ENCODE measurements around the gene MAZ. TPM values are rescaled to one million over a fixed set of nuclear protein-coding genes. Genes with fewer than 3 reads are reported as not detected.

The MAZ gene
- polyA plus RNA-seq, 1 donor = 236 TPM

DNA sequence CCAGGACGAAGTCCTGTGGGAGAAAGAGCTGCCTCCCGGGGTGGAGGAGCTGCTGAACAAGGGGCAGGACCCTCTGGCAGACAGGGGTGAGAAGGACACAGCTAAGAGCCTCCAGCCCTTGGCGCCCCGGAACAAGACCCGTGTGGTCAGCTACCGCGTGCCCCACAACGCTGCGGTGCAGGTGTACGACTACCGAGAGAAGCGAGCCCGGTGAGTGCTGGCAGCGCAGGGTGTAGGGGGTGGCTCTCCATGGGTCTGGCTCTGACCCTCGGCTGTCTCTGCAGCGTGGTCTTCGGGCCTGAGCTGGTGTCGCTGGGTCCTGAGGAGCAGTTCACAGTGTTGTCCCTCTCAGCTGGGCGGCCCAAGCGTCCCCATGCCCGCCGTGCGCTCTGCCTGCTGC, 35.3 kb downstream of the MAZ start:
- H3K36me3 ChIP-seq (ENCODE audit: control insufficient read depth, insufficient read depth, low read length) = peaks cover 86% of the 10 kb centered on the region
- WGBS (ENCODE audit: insufficient coverage, low lambda C conversion rate) = no CpG with 5 or more reads among the region's 23 CpGs

DNA sequence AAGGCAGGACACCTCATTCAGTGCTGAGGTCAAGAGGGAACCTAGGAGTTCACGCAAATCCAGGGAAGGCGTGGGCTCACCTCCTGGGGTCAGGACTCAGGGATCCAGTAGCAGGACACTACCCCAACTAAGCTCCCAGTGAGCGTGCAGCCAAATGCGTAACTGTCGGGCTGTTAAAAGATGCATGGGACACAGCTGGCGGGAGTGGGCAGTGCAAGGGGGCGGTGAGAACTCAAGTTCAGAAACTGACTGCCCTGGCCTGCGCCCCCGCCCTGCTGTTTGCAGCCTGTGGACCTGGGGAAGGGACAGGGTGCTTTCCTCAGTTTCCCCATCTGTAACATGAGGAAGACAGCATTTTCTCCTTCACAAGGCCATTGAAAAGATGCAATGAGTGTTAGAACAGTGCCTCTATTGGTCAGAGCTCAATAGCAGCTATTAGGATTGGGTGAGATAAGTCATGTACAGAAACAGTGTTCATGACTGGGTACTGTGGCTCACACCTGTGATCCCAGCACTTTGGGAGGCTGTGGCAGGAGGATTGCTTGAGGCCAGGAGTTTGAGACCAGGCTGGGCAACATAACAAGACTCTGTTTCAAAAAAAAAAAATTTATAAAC, 36.5 kb downstream of the MAZ start:
- H3K27ac ChIP-seq (ENCODE audit: low read length) = no peak overlapping the region
- no peaks in the 10 kb centered on the region for H3K9me3 ChIP-seq (ENCODE audit: control insufficient read depth, low read depth, low read length)
- no peaks in the 10 kb centered on the region for H3K27me3 ChIP-seq (ENCODE audit: control insufficient read depth, insufficient read depth, low read length)
- DNase-seq = no peak
- WGBS (ENCODE audit: insufficient coverage, low lambda C conversion rate) = no CpG with 5 or more reads among the region's 9 CpGs
- H3K4me1 ChIP-seq (ENCODE audit: control insufficient read depth, insufficient read depth, low read length) = no peaks in the 10 kb centered on the region
- H3K4me3 ChIP-seq (ENCODE audit: low read length) = no peak overlapping the region
- H3K36me3 ChIP-seq (ENCODE audit: control insufficient read depth, insufficient read depth, low read length) = peaks cover 88% of the 10 kb centered on the region

More for the DNA sequence above, 35.3 kb downstream of the MAZ start:
- DNase-seq = no peak
- Histone ChIP-seq H3K4me3 (ENCODE audit: low read length) (no peak overlapping the region), H3K27me3 (ENCODE audit: control insufficient read depth, insufficient read depth, low read length) (no peaks in the 10 kb centered on the region), H3K4me1 (ENCODE audit: control insufficient read depth, insufficient read depth, low read length) (no peaks in the 10 kb centered on the region), H3K9me3 (ENCODE audit: control insufficient read depth, low read depth, low read length) (no peaks in the 10 kb centered on the region), H3K27ac (ENCODE audit: low read length) (no peak overlapping the region)

GRCh38 chr16:29843931-29844330, 37.6 kb downstream of the MAZ start:
- Histone ChIP-seq H3K4me1 (ENCODE audit: control insufficient read depth, insufficient read depth, low read length) (no peaks in the 10 kb centered on the region), H3K4me3 (ENCODE audit: low read length) (no peak overlapping the region), H3K27ac (ENCODE audit: low read length) (no peak overlapping the region), H3K36me3 (ENCODE audit: control insufficient read depth, insufficient read depth, low read length) (peaks cover 80% of the 10 kb centered on the region), H3K27me3 (ENCODE audit: control insufficient read depth, insufficient read depth, low read length) (no peaks in the 10 kb centered on the region), H3K9me3 (ENCODE audit: control insufficient read depth, low read depth, low read length) (no peaks in the 10 kb centered on the region)
- no CpG with 5 or more reads among the region's 8 CpGs for WGBS (ENCODE audit: insufficient coverage, low lambda C conversion rate)
- no peak for DNase-seq

DNA sequence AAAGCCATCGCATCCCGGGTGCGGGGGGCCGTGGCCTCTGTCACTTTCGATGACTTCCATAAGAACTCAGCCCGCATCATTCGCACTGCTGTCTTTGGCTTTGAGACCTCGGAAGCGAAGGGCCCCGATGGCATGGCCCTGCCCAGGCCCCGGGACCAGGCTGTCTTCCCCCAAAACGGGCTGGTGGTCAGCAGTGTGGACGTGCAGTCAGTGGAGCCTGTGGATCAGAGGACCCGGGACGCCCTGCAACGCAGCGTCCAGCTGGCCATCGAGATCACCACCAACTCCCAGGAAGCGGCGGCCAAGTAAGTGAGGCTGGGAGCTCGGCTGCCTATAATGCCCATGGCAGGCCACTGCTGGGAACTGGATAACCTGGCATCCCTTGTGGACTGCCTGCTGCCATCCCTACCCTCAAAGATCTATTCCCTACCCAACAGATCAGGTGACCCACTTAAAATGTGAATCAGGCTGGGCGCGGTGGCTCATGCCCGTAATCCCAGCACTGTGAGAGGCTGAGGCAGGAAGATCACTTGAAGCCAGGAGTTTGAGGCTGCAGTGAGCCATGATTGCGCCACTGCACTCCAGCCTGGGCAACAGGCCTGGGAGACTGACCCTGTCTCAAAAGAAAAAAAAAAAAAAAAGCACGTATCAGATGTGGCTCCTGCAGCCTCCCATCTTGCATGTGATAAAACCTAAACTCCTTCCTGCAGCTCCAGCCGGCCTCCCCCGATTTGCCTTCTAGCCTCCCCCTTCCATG, 38.4 kb downstream of the MAZ start:
- no peak for DNase-seq
- Histone ChIP-seq H3K27me3 (ENCODE audit: control insufficient read depth, insufficient read depth, low read length) (no peaks in the 10 kb centered on the region), H3K4me3 (ENCODE audit: low read length) (no peak overlapping the region), H3K4me1 (ENCODE audit: control insufficient read depth, insufficient read depth, low read length) (no peaks in the 10 kb centered on the region), H3K27ac (ENCODE audit: low read length) (no peak overlapping the region), H3K9me3 (ENCODE audit: control insufficient read depth, low read depth, low read length) (no peaks in the 10 kb centered on the region), H3K36me3 (ENCODE audit: control insufficient read depth, insufficient read depth, low read length) (peaks cover 73% of the 10 kb centered on the region)
- WGBS (ENCODE audit: insufficient coverage, low lambda C conversion rate) = no CpG with 5 or more reads among the region's 28 CpGs

- H3K4me1 ChIP-seq (ENCODE audit: control insufficient read depth, insufficient read depth, low read length) = no peaks in the 10 kb centered on the region
- H3K27me3 ChIP-seq (ENCODE audit: control insufficient read depth, insufficient read depth, low read length) = no peaks in the 10 kb centered on the region
- H3K27ac ChIP-seq (ENCODE audit: low read length) = no peak overlapping the region
- no peak for DNase-seq
- peaks cover 64% of the 10 kb centered on the region for H3K36me3 ChIP-seq (ENCODE audit: control insufficient read depth, insufficient read depth, low read length)
- WGBS (ENCODE audit: insufficient coverage, low lambda C conversion rate) = no CpG with 5 or more reads among the region's 18 CpGs
- H3K4me3 ChIP-seq (ENCODE audit: low read length) = no peak overlapping the region
- no peaks in the 10 kb centered on the region for H3K9me3 ChIP-seq (ENCODE audit: control insufficient read depth, low read depth, low read length)
These were observed 39.3 kb downstream of the MAZ start for GRCh38 chr16:29845656-29846055.

- peaks cover 40% of the 10 kb centered on the region for H3K36me3 ChIP-seq (ENCODE audit: control insufficient read depth, insufficient read depth, low read length)
- H3K9me3 ChIP-seq (ENCODE audit: control insufficient read depth, low read depth, low read length) = no peaks in the 10 kb centered on the region
- no peaks in the 10 kb centered on the region for H3K27me3 ChIP-seq (ENCODE audit: control insufficient read depth, insufficient read depth, low read length)
- H3K4me3 ChIP-seq (ENCODE audit: low read length) = no peak overlapping the region
- peak; percentile 55 to 57 for DNase-seq
- WGBS (ENCODE audit: insufficient coverage, low lambda C conversion rate) = no CpG with 5 or more reads among the region's 15 CpGs
- no peak overlapping the region for H3K27ac ChIP-seq (ENCODE audit: low read length)
- H3K4me1 ChIP-seq (ENCODE audit: control insufficient read depth, insufficient read depth, low read length) = no peaks in the 10 kb centered on the region
These were observed 42.3 kb downstream of the MAZ start for GRCh38 chr16:29848420-29849297.

GRCh38 chr16:29849505-29849904, 43.2 kb downstream of the MAZ start:
- Histone ChIP-seq H3K27ac (ENCODE audit: low read length) (no peak overlapping the region), H3K27me3 (ENCODE audit: control insufficient read depth, insufficient read depth, low read length) (no peaks in the 10 kb centered on the region), H3K9me3 (ENCODE audit: control insufficient read depth, low read depth, low read length) (no peaks in the 10 kb centered on the region), H3K4me1 (ENCODE audit: control insufficient read depth, insufficient read depth, low read length) (no peaks in the 10 kb centered on the region), H3K36me3 (ENCODE audit: control insufficient read depth, insufficient read depth, low read length) (peaks cover 33% of the 10 kb centered on the region), H3K4me3 (ENCODE audit: low read length) (no peak overlapping the region)
- peak in 1 of 2 donors; percentile 20 for DNase-seq
- WGBS (ENCODE audit: insufficient coverage, low lambda C conversion rate) = no CpG with 5 or more reads among the region's 5 CpGs

GRCh38 chr16:29850998-29851397, 44.7 kb downstream of the MAZ start:
- H3K4me3 ChIP-seq (ENCODE audit: low read length) = no peak overlapping the region
- H3K4me1 ChIP-seq (ENCODE audit: control insufficient read depth, insufficient read depth, low read length) = no peaks in the 10 kb centered on the region
- no peaks in the 10 kb centered on the region for H3K27me3 ChIP-seq (ENCODE audit: control insufficient read depth, insufficient read depth, low read length)
- no peaks in the 10 kb centered on the region for H3K9me3 ChIP-seq (ENCODE audit: control insufficient read depth, low read depth, low read length)
- no peak for DNase-seq
- H3K27ac ChIP-seq (ENCODE audit: low read length) = no peak overlapping the region
- H3K36me3 ChIP-seq (ENCODE audit: control insufficient read depth, insufficient read depth, low read length) = peaks cover 18% of the 10 kb centered on the region
- no CpG with 5 or more reads among the region's 3 CpGs for WGBS (ENCODE audit: insufficient coverage, low lambda C conversion rate)

DNA sequence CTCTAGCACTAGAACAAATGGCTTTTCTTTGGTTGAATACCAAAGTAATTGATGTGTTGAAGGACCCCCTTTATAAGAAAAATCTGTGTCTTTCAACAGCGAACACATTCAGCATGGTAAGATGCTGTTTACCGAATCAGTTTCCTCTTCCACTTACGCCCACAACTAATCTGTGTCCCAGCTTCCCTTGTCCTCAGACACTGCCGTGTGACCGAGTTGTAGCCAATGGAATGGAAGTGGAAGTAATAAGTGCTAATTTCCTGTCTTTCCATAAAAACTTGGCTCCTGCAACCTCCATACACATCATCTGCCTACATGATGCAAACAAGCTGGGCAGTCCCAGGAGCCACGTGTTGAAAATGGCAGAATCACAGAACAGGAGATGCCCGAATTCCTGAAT, 46.3 kb downstream of the MAZ start:
- Histone ChIP-seq H3K9me3 (ENCODE audit: control insufficient read depth, low read depth, low read length) (no peaks in the 10 kb centered on the region), H3K27me3 (ENCODE audit: control insufficient read depth, insufficient read depth, low read length) (no peaks in the 10 kb centered on the region), H3K36me3 (ENCODE audit: control insufficient read depth, insufficient read depth, low read length) (peaks cover 2% of the 10 kb centered on the region), H3K4me1 (ENCODE audit: control insufficient read depth, insufficient read depth, low read length) (no peaks in the 10 kb centered on the region), H3K27ac (ENCODE audit: low read length) (peak overlapping the region; percentile 32), H3K4me3 (ENCODE audit: low read length) (no peak overlapping the region)
- no CpG with 5 or more reads among the region's 7 CpGs for WGBS (ENCODE audit: insufficient coverage, low lambda C conversion rate)
- DNase-seq = peak; percentile 56 to 60

GRCh38 chr16:29854520-29855100, 48.3 kb downstream of the MAZ start:
- peaks cover 15% of the 10 kb centered on the region for H3K36me3 ChIP-seq (ENCODE audit: control insufficient read depth, insufficient read depth, low read length)
- H3K27me3 ChIP-seq (ENCODE audit: control insufficient read depth, insufficient read depth, low read length) = no peaks in the 10 kb centered on the region
- H3K4me3 ChIP-seq (ENCODE audit: low read length) = no peak overlapping the region
- no peak for DNase-seq
- WGBS (ENCODE audit: insufficient coverage, low lambda C conversion rate) = no CpG with 5 or more reads among the region's 5 CpGs
- H3K27ac ChIP-seq (ENCODE audit: low read length) = no peak overlapping the region
- no peaks in the 10 kb centered on the region for H3K4me1 ChIP-seq (ENCODE audit: control insufficient read depth, insufficient read depth, low read length)
- no peaks in the 10 kb centered on the region for H3K9me3 ChIP-seq (ENCODE audit: control insufficient read depth, low read depth, low read length)
